GM23338 (cell line): ENCODE results near the gene GPR153. TPM values are rescaled to one million over a fixed set of nuclear protein-coding genes. Genes with fewer than 3 reads are reported as not detected.
A peak's percentile ranks its signal among the peaks of the same experiment; 100 is the strongest.

Source experiments
- ATAC-seq: fragments of 200-7000 bp; cut with Tn5 transposase; 3 replicates; pipeline ENCODE4 v1.9.1; 2020
- DNase-seq: peaks from one replicate; pipeline ENCODE4 v3.0.0-alpha.2; 2015; ENCODE audit warnings: low spot score
- H2AFZ ChIP-seq: fragments of 200-600 bp; sonication (generic); 2 replicates; pipeline ENCODE4 v1.8.0; 2016; ENCODE audit warnings: antibody characterized with exemption, mild to moderate bottlenecking, moderate library complexity
- H3F3A ChIP-seq: fragments of 200-600 bp; sonication (generic); replicated peaks from 2 replicates; pipeline ENCODE4 v1.8.0; 2017; ENCODE audit warnings: antibody characterized with exemption, mixed run types, low read depth
- H3K27ac ChIP-seq: fragments of 200-600 bp; sonication (generic); 2 replicates; pipeline ENCODE4 v1.6.1; 2016; ENCODE audit warnings: low read depth
- H3K27me3 ChIP-seq: fragments of 200-600 bp; sonication (generic); 2 replicates; pipeline ENCODE4 v1.8.0; 2016; ENCODE audit warnings: mild to moderate bottlenecking, mixed run types, moderate library complexity; ENCODE audit not compliant: insufficient read depth
- H3K36me3 ChIP-seq: fragments of 200-600 bp; sonication (generic); 2 replicates; pipeline ENCODE4 v1.8.0; 2016; ENCODE audit warnings: mild to moderate bottlenecking; ENCODE audit not compliant: insufficient read depth
- H3K4me1 ChIP-seq: fragments of 200-600 bp; sonication (generic); 2 replicates; pipeline ENCODE4 v1.8.0; 2016; ENCODE audit warnings: mild to moderate bottlenecking, moderate library complexity; ENCODE audit not compliant: insufficient read depth
- H3K4me2 ChIP-seq: fragments of 200-600 bp; sonication (generic); 2 replicates; pipeline ENCODE4 v1.7.1; 2017; ENCODE audit warnings: mixed run types
- H3K4me3 ChIP-seq: fragments of 200-600 bp; sonication (generic); 2 replicates; pipeline ENCODE4 v1.6.1; 2016; ENCODE audit warnings: mixed run types
- H3K79me2 ChIP-seq: fragments of 200-600 bp; sonication (generic); replicated peaks from 2 replicates; pipeline ENCODE4 v1.8.0; 2017; ENCODE audit warnings: mild to moderate bottlenecking; ENCODE audit not compliant: insufficient read depth
- H3K9me2 ChIP-seq: fragments of 200-600 bp; sonication (generic); 2 replicates; pipeline ENCODE4 v1.8.0; 2017; ENCODE audit not compliant: insufficient read depth
- H4K20me1 ChIP-seq: fragments of 200-600 bp; sonication (generic); replicated peaks from 2 replicates; pipeline ENCODE4 v1.8.0; 2017; ENCODE audit warnings: mild to moderate bottlenecking; ENCODE audit not compliant: insufficient read depth
- H3K27ac Mint-ChIP-seq: 2 replicates; pipeline ENCODE4 v1.8.0; 2020; ENCODE audit warnings: inconsistent platforms, mild to moderate bottlenecking, moderate library complexity, mixed read lengths
- H3K27me3 Mint-ChIP-seq: 3 replicates; pipeline ENCODE4 v1.8.0; 2022; ENCODE audit warnings: low read depth, mild to moderate bottlenecking, moderate library complexity, mixed read lengths, inconsistent platforms; ENCODE audit not compliant: insufficient read depth, poor library complexity
- H3K36me3 Mint-ChIP-seq: 3 replicates; pipeline ENCODE4 v1.8.0; 2021; ENCODE audit warnings: low read depth, mild to moderate bottlenecking, inconsistent platforms, moderate library complexity, mixed read lengths
- H3K4me1 Mint-ChIP-seq: 3 replicates; pipeline ENCODE4 v1.8.0; 2020; ENCODE audit warnings: mild to moderate bottlenecking, inconsistent platforms, mixed read lengths
- H3K4me3 Mint-ChIP-seq: 3 replicates; pipeline ENCODE4 v1.8.0; 2021; ENCODE audit warnings: moderate library complexity, mild to moderate bottlenecking, inconsistent platforms, mixed read lengths
- H3K9me3 Mint-ChIP-seq: 3 replicates; pipeline ENCODE4 v1.8.0; 2020; ENCODE audit warnings: moderate library complexity, mild to moderate bottlenecking, inconsistent platforms, mixed read lengths
- CREB1 ChIP-seq: fragments of 250-450 bp; sonication (Bioruptor Pico); IDR thresholded peaks from 2 replicates; pipeline ENCODE4 v1.5.0; 2020; ENCODE audit warnings: low read depth, mild to moderate bottlenecking, moderate library complexity
- EZH2 ChIP-seq: fragments of 200-600 bp; sonication (generic); IDR thresholded peaks from one replicate; pipeline ENCODE4 v1.8.0; 2017; ENCODE audit warnings: antibody characterized with exemption, mild to moderate bottlenecking, low read depth; ENCODE audit not compliant: unreplicated experiment
- NANOG ChIP-seq: IDR thresholded peaks from 2 replicates; pipeline ENCODE4 v1.6.1; 2016; ENCODE audit warnings: antibody characterized with exemption, borderline replicate concordance
- POLR2AphosphoS5 ChIP-seq: IDR thresholded peaks from 2 replicates; pipeline ENCODE4 v1.6.1; 2016; ENCODE audit warnings: antibody characterized with exemption, low read depth
- polyA plus RNA-seq: library from polyadenylated mRNA; unstranded; fragments of >200 nt; fragmentation: Nextera tagmentation; extraction: Ambion mirVana; gene quantifications from 2 replicates; pipeline ENCODE4 v1.2.1, GENCODE V29; 2016
- total RNA-seq: library from RNA; depleted of rRNA; stranded (reverse); fragments of >200 nt; shearing (Covaris generic); gene quantifications from 2 replicates; pipeline ENCODE4 v1.2.3, GENCODE V29; 2014
- TF ChIP-seq, protein P1 (sequence below), 2 experiments: fragments of 200-600 bp in 1 of 2; sonication (generic) in 1 of 2; conservative IDR thresholded peaks; 2 replicates each; pipeline versions ENCODE4 v1.5.1 to v1.6.1; 2016 to 2017; ENCODE audit warnings: antibody characterized with exemption in 2 of 2, low read depth in 2 of 2, mild to moderate bottlenecking in 2 of 2, moderate library complexity in 1 of 2

The GPR153 gene
- total and polyA plus RNA-seq, 2 experiments from 2014 or later, result 1.3 to 9.0 TPM

- no peak within 1 kb of the TSS for H3K27ac ChIP-seq
- peak; percentile 77 for TF ChIP-seq POLR2AphosphoS5
- no peak for TF ChIP-seq CREB1
- Mint-ChIP-seq H3K36me3 (no peaks in the 10 kb centered on the region), H3K9me3 (no peaks in the 10 kb centered on the region), H3K27me3 (peaks cover 46% of the 10 kb centered on the region), H3K4me3 (peak within 1 kb of the TSS; percentile 82), H3K4me1 (peaks cover 44% of the 10 kb centered on the region), H3K27ac (no peak within 1 kb of the TSS)
- no peak within 1 kb of the TSS for H2AFZ ChIP-seq
- ATAC-seq, result no peak; the same call in 2 of the 3 replicates
- peaks cover 6% of the 10 kb centered on the region; the same call in 1 of the 2 replicates for H4K20me1 ChIP-seq
- peak; percentile 78 for DNase-seq
- H3K27me3 ChIP-seq, result peaks cover 45% of the 10 kb centered on the region
- H3K36me3 ChIP-seq, result no peaks in the 10 kb centered on the region
- H3K79me2 ChIP-seq, result no peaks in the 10 kb centered on the region
- no peaks in the 10 kb centered on the region for H3K9me2 ChIP-seq
- H3K4me3 ChIP-seq, result peak within 1 kb of the TSS; percentile 83
- peak within 1 kb of the TSS; percentile 98 for H3K4me2 ChIP-seq
- peaks cover 40% of the 10 kb centered on the region for H3K4me1 ChIP-seq
- peaks cover 25% of the 10 kb centered on the region for H3F3A ChIP-seq
Observed at GRCh38 chr1:6243993-6244392, 16.9 kb downstream of the GPR153 start, which contains the start of gene HES3. TSS of gene HES3 (plus strand) at chr1:6244179. CDS start at chr1:6244366, 187 bp downstream.

DNA sequence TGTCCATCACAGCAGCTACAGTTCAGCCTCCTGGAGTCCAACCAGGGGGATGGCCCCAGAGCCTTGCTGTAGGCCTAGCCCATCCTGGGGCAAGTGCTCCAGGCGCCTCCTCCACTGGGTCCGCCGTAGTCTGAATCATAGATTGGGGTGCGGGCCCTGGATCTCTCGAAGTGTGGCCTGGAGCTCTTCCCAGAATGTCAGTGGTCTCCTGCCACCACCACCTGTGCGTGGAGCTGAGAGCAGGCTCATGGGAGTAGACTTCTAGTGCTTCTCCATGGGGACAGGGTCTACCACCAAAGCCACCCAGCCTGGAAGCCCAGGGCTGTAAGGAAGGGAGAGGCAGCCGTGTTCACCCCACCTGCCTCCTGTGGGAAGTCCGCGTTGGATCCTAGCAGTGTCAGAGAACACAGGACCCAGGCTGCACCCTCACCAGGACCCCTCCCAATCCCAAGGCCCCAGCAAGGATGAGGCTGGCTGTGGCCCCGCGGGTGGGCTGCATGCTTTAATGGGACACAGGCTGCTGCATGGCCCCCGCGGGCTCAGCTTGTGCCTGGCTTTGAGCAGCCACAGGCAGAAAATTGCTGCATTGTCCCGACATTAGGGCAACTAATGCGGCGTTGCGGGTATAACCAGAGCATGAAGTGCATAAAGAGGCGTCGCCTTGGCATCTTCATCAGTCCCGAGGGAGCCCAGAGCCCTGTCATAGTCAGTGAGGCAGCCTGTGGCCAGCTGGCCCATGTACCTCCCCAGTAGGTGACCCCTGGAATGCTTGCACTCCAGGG lies 17.7 kb downstream of the GPR153 start:
- Mint-ChIP-seq H3K4me3 (peak overlapping the region; percentile 82), H3K36me3 (no peaks in the 10 kb centered on the region), H3K27ac (no peak overlapping the region), H3K27me3 (peaks cover 42% of the 10 kb centered on the region), H3K9me3 (no peaks in the 10 kb centered on the region), H3K4me1 (peaks cover 51% of the 10 kb centered on the region)
- Histone ChIP-seq H3K27me3 (peaks cover 38% of the 10 kb centered on the region), H3K9me2 (no peaks in the 10 kb centered on the region), H3K4me1 (peaks cover 43% of the 10 kb centered on the region), H3K4me2 (peak overlapping the region; percentile 98), H3K27ac (no peak overlapping the region), H3F3A (peaks cover 28% of the 10 kb centered on the region), H3K4me3 (peak overlapping the region; percentile 83), H2AFZ (no peak overlapping the region), H3K36me3 (no peaks in the 10 kb centered on the region), H4K20me1 (peaks cover 6% of the 10 kb centered on the region; the same call in 1 of the 2 replicates), H3K79me2 (no peaks in the 10 kb centered on the region)
- TF ChIP-seq EZH2 (peak; percentile 38), NANOG (no peak)
- ATAC-seq (no peak), DNase-seq (peak; percentile 64)

GRCh38 chr1:6241887-6242740 lies 18.8 kb downstream of the GPR153 start:
- ATAC-seq, result peak; percentile 8
- peak overlapping the region; percentile 83 for H3K4me3 ChIP-seq
- H3K4me2 ChIP-seq, result peak overlapping the region; percentile 98
- H2AFZ ChIP-seq, result no peak overlapping the region
- TF ChIP-seq CREB1, result peak; percentile 17; the same call in 1 of the 2 replicates
- peak; percentile 51; the same call in 1 of the 2 replicates for TF ChIP-seq POLR2AphosphoS5
- TF ChIP-seq, protein P1, sequence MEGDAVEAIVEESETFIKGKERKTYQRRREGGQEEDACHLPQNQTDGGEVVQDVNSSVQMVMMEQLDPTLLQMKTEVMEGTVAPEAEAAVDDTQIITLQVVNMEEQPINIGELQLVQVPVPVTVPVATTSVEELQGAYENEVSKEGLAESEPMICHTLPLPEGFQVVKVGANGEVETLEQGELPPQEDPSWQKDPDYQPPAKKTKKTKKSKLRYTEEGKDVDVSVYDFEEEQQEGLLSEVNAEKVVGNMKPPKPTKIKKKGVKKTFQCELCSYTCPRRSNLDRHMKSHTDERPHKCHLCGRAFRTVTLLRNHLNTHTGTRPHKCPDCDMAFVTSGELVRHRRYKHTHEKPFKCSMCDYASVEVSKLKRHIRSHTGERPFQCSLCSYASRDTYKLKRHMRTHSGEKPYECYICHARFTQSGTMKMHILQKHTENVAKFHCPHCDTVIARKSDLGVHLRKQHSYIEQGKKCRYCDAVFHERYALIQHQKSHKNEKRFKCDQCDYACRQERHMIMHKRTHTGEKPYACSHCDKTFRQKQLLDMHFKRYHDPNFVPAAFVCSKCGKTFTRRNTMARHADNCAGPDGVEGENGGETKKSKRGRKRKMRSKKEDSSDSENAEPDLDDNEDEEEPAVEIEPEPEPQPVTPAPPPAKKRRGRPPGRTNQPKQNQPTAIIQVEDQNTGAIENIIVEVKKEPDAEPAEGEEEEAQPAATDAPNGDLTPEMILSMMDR (conservative IDR thresholded peaks at IDR 0.05; ENCODE audit: low read depth in 2 of 2), result no peak
- peaks cover 43% of the 10 kb centered on the region for H3K4me1 ChIP-seq
- no peaks in the 10 kb centered on the region for H3K36me3 ChIP-seq
- peak overlapping the region; percentile 25 for H3K27ac Mint-ChIP-seq
- peak; percentile 91 for DNase-seq
- no peaks in the 10 kb centered on the region for H3K9me2 ChIP-seq
- peak overlapping the region; percentile 80; the same call in 1 of the 2 replicates for H3K27ac ChIP-seq
- H3K79me2 ChIP-seq, result peaks cover 1% of the 10 kb centered on the region; the same call in 1 of the 2 replicates
- H3K4me3 Mint-ChIP-seq, result peak overlapping the region; percentile 50
- H3F3A ChIP-seq, result peaks cover 34% of the 10 kb centered on the region
- peaks cover 27% of the 10 kb centered on the region for H3K27me3 ChIP-seq
- peaks cover 3% of the 10 kb centered on the region; the same call in 1 of the 2 replicates for H4K20me1 ChIP-seq
- H3K27me3 Mint-ChIP-seq, result peaks cover 38% of the 10 kb centered on the region
- peaks cover 54% of the 10 kb centered on the region for H3K4me1 Mint-ChIP-seq
- H3K36me3 Mint-ChIP-seq, result no peaks in the 10 kb centered on the region
- H3K9me3 Mint-ChIP-seq, result no peaks in the 10 kb centered on the region
